Measurements from ENCODE around the gene TRPM3.
A peak's percentile ranks its signal among the peaks of the same experiment; 100 is the strongest.

DNA sequence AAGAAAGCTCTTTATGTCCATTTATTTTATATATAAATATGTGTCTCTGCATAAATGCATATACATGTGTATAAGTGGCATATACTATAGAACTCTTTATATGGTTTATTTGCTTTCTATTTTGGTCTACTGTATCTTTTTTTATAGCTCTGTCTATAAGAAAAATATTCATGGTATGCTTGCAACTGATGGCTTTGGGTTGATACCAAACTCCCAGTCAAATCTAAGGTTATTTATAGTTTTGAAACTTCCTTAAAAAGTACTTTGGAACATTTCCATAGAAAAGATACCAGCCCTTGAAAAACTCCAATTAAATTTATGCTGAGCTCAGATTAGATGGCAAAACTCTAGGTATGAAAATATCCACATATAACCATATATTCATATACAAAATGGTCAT lies 587.0 kb downstream of the TRPM3 start:
- TF ChIP-seq BACH2 (CRISPR knock-in tag; IDR thresholded peaks at IDR 0.05; ENCODE audit: borderline replicate concordance) (no peak), ZFP3 (CRISPR knock-in tag; IDR thresholded peaks at IDR 0.05) (no peak), ISL1 (CRISPR knock-in tag; IDR thresholded peaks at IDR 0.05) (peak; percentile 54)
- TF ChIP-seq, protein P1, sequence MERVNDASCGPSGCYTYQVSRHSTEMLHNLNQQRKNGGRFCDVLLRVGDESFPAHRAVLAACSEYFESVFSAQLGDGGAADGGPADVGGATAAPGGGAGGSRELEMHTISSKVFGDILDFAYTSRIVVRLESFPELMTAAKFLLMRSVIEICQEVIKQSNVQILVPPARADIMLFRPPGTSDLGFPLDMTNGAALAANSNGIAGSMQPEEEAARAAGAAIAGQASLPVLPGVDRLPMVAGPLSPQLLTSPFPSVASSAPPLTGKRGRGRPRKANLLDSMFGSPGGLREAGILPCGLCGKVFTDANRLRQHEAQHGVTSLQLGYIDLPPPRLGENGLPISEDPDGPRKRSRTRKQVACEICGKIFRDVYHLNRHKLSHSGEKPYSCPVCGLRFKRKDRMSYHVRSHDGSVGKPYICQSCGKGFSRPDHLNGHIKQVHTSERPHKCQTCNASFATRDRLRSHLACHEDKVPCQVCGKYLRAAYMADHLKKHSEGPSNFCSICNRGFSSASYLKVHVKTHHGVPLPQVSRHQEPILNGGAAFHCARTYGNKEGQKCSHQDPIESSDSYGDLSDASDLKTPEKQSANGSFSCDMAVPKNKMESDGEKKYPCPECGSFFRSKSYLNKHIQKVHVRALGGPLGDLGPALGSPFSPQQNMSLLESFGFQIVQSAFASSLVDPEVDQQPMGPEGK (CRISPR knock-in tag; IDR thresholded peaks at IDR 0.05; ENCODE audit: borderline replicate concordance): no peak

Measured in SK-N-SH treated with all-trans-retinoic acid at 6 μM for 48 hours (cell line).